ENCODE measurements around the gene C9orf152.

The C9orf152 gene

DNA sequence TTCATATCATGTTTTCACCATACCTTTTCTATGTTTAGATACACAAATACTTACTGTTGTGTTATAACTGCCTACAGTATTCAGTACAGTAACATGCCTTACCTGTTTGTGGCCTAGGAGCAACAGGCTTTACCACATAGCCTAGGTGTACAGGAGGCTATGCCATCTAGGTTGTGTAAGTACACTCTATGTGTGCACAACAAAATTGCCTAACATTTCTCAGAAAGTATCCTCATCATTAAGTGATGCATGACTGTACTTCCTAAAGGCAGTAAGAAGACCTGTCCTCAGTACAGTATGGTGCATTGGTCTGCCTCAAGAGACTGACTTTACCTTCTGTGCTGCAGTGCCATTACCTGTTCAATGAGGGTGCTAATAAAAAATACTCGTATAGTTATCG is 40.4 kb upstream of the C9orf152 start:
- TF ChIP-seq EZH2 (IDR thresholded peaks at IDR 0.05; ENCODE audit: borderline replicate concordance, low read depth, low read length, severe bottlenecking), result no peak
- TF ChIP-seq, protein P1, sequence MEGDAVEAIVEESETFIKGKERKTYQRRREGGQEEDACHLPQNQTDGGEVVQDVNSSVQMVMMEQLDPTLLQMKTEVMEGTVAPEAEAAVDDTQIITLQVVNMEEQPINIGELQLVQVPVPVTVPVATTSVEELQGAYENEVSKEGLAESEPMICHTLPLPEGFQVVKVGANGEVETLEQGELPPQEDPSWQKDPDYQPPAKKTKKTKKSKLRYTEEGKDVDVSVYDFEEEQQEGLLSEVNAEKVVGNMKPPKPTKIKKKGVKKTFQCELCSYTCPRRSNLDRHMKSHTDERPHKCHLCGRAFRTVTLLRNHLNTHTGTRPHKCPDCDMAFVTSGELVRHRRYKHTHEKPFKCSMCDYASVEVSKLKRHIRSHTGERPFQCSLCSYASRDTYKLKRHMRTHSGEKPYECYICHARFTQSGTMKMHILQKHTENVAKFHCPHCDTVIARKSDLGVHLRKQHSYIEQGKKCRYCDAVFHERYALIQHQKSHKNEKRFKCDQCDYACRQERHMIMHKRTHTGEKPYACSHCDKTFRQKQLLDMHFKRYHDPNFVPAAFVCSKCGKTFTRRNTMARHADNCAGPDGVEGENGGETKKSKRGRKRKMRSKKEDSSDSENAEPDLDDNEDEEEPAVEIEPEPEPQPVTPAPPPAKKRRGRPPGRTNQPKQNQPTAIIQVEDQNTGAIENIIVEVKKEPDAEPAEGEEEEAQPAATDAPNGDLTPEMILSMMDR (IDR thresholded peaks at IDR 0.05; ENCODE audit: borderline replicate concordance, extremely low read depth, low read length, poor library complexity, severe bottlenecking), result no peak
- H4K20me1 ChIP-seq (ENCODE audit: insufficient read depth, low read length), result peaks cover 42% of the 10 kb centered on the region
- peaks cover 66% of the 10 kb centered on the region for H3K36me3 ChIP-seq (ENCODE audit: insufficient read depth, low read length)
- H3K4me2 ChIP-seq (ENCODE audit: insufficient read depth, low read length), result no peak overlapping the region
- H3K9ac ChIP-seq (ENCODE audit: low read depth, low read length), result no peak overlapping the region
- DNase-seq (no peak), ATAC-seq (ENCODE audit: insufficient read depth, low read depth) (no peak)
- H2AFZ ChIP-seq (ENCODE audit: low read depth, low read length), result no peak overlapping the region
- no peaks in the 10 kb centered on the region for H3K27me3 ChIP-seq (ENCODE audit: insufficient read depth, low read length, poor library complexity)
- H3K4me3 ChIP-seq (ENCODE audit: low read depth in 1 of 2, low read length in 2 of 2), result no peak overlapping the region
- H3K9me3 ChIP-seq (ENCODE audit: insufficient read depth, low read length, severe bottlenecking), result no peaks in the 10 kb centered on the region
- H3K27ac ChIP-seq (ENCODE audit: low read length), result no peak overlapping the region
- H3K79me2 ChIP-seq (ENCODE audit: insufficient read depth, low read length), result peaks cover 66% of the 10 kb centered on the region
- H3K4me1 ChIP-seq (ENCODE audit: insufficient read depth, low read length), result peaks cover 15% of the 10 kb centered on the region

DNA sequence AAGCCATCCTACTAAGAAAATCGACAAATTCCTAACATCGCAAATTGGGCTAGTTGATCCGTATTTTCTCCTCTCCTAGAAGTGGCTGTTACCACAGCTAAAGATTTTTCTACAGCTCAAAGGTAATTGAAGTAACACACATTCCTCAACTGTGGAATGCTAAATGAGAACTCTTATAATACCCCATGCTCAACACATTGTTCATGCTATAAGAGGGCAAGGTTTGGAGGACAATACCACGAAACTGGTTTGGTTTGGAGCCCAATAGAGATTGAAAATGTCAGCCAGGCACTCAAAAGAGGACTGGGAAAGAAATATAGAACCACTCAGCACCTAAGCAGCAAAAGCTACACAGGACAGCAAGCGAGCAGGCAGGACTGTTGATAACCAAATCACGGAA is 38.3 kb upstream of the C9orf152 start:
- TF ChIP-seq, protein P1 (IDR thresholded peaks at IDR 0.05; ENCODE audit: borderline replicate concordance, extremely low read depth, low read length, poor library complexity, severe bottlenecking), result no peak
- TF ChIP-seq EZH2 (IDR thresholded peaks at IDR 0.05; ENCODE audit: borderline replicate concordance, low read depth, low read length, severe bottlenecking), result no peak
- no peaks in the 10 kb centered on the region for H3K9me3 ChIP-seq (ENCODE audit: insufficient read depth, low read length, severe bottlenecking)
- no peak overlapping the region for H3K4me2 ChIP-seq (ENCODE audit: insufficient read depth, low read length)
- ATAC-seq (ENCODE audit: insufficient read depth, low read depth), result no peak
- peaks cover 31% of the 10 kb centered on the region; the same call in 1 of the 2 replicates for H4K20me1 ChIP-seq (ENCODE audit: insufficient read depth, low read length)
- no peaks in the 10 kb centered on the region; the same call in 1 of the 2 replicates for H3K4me1 ChIP-seq (ENCODE audit: insufficient read depth, low read length)
- peaks cover 44% of the 10 kb centered on the region for H3K79me2 ChIP-seq (ENCODE audit: insufficient read depth, low read length)
- DNase-seq, result no peak
- H2AFZ ChIP-seq (ENCODE audit: low read depth, low read length), result no peak overlapping the region
- H3K27ac ChIP-seq (ENCODE audit: low read length), result no peak overlapping the region
- no peaks in the 10 kb centered on the region for H3K27me3 ChIP-seq (ENCODE audit: insufficient read depth, low read length, poor library complexity)
- peaks cover 73% of the 10 kb centered on the region for H3K36me3 ChIP-seq (ENCODE audit: insufficient read depth, low read length)
- H3K9ac ChIP-seq (ENCODE audit: low read depth, low read length), result no peak overlapping the region
- no peak overlapping the region for H3K4me3 ChIP-seq (ENCODE audit: low read depth in 1 of 2, low read length in 2 of 2)

DNA sequence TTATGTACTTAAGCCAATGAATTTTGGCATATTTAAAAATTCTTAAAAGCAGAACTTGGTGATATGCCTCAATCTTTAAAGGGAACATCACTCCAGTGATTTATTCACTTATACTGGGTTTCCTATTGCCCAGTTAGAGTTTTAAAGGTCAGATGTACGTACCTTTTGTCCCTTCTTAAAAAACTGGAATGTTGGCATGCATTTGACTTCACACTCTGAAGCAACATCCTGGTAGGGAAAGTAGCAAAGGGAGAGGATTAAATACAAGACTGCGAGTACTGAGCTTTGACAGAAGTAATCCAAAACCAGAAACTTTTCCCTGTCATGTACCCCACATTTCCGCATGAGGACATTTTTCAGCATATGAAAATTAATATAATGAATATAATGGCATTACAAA is 36.7 kb upstream of the C9orf152 start:
- no peaks in the 10 kb centered on the region; the same call in 1 of the 2 replicates for H3K4me1 ChIP-seq (ENCODE audit: insufficient read depth, low read length)

More for the DNA sequence above, 36.7 kb upstream of the C9orf152 start:
- peaks cover 58% of the 10 kb centered on the region for H3K36me3 ChIP-seq (ENCODE audit: insufficient read depth, low read length)
- no peak overlapping the region for H3K9ac ChIP-seq (ENCODE audit: low read depth, low read length)
- no peak overlapping the region for H3K4me3 ChIP-seq (ENCODE audit: low read depth in 1 of 2, low read length in 2 of 2)
- H3K4me2 ChIP-seq (ENCODE audit: insufficient read depth, low read length), result no peak overlapping the region
- DNase-seq (no peak), ATAC-seq (ENCODE audit: insufficient read depth, low read depth) (no peak)
- no peak for TF ChIP-seq EZH2 (IDR thresholded peaks at IDR 0.05; ENCODE audit: borderline replicate concordance, low read depth, low read length, severe bottlenecking)
- TF ChIP-seq, protein P1 (IDR thresholded peaks at IDR 0.05; ENCODE audit: borderline replicate concordance, extremely low read depth, low read length, poor library complexity, severe bottlenecking), result no peak
- H3K27me3 ChIP-seq (ENCODE audit: insufficient read depth, low read length, poor library complexity), result no peaks in the 10 kb centered on the region
- H2AFZ ChIP-seq (ENCODE audit: low read depth, low read length), result no peak overlapping the region
- H3K27ac ChIP-seq (ENCODE audit: low read length), result no peak overlapping the region
- peaks cover 28% of the 10 kb centered on the region for H3K79me2 ChIP-seq (ENCODE audit: insufficient read depth, low read length)
- H4K20me1 ChIP-seq (ENCODE audit: insufficient read depth, low read length), result peaks cover 18% of the 10 kb centered on the region; the same call in 1 of the 2 replicates
- H3K9me3 ChIP-seq (ENCODE audit: insufficient read depth, low read length, severe bottlenecking), result no peaks in the 10 kb centered on the region

Data from DND-41 (cell line).